ENCODE results near the gene RIC3.

- TF ChIP-seq CTCF (IDR thresholded peaks at IDR 0.05; ENCODE audit: extremely low read depth in 1 of 2, insufficient read depth in 1 of 2, low read depth in 1 of 2, low read length in 2 of 2): no peak
- no peak for TF ChIP-seq POLR2A (IDR thresholded peaks at IDR 0.05; ENCODE audit: low read depth, low read length)
- no peak for TF ChIP-seq EZH2 (IDR thresholded peaks at IDR 0.05; ENCODE audit: borderline replicate concordance, low read depth, low read length, severe bottlenecking)
- TF ChIP-seq MAX (IDR thresholded peaks at IDR 0.05; ENCODE audit: insufficient read depth, insufficient read length): no peak
- TF ChIP-seq MYC (IDR thresholded peaks at IDR 0.05; ENCODE audit: low read depth, low read length): no peak
- no peak for TF ChIP-seq POLR2AphosphoS5 (IDR thresholded peaks at IDR 0.05; ENCODE audit: insufficient read depth, low read depth, low read length)
- no peak for TF ChIP-seq FOS (IDR thresholded peaks at IDR 0.05; ENCODE audit: borderline replicate concordance, insufficient read depth, low read length)
- no peak for TF ChIP-seq JUN (IDR thresholded peaks at IDR 0.05; ENCODE audit: borderline replicate concordance, insufficient read depth, insufficient read length, low read depth)
- no peak for TF ChIP-seq GATA2 (IDR thresholded peaks at IDR 0.05; ENCODE audit: insufficient read depth, insufficient read length, low read depth, low read length)
Observed at GRCh38 chr11:8194956-8195355, 26.1 kb upstream of the RIC3 start.
